ENCODE results near the gene WDR37.

The WDR37 gene

DNA sequence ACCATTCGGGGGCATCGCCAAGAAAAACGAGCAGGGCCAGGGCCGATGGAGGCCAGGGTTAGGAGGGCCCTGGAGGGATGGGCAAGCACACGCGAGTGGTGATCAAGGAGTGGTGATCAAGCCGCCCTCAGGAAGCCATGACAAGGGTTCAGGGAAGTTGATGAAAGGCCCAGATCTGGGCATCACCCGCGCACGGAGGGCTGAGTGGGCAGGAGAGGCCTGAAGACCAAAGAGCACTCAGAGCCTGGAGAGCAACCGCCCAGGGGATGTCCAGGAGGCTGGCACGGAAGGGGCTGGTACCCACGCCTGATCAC, 114.6 kb downstream of the WDR37 start:
- Histone ChIP-seq H3K9ac (ENCODE audit: low read depth, low read length) (no peak overlapping the region), H3K36me3 (ENCODE audit: control insufficient read depth, insufficient read depth, low read length) (no peaks in the 10 kb centered on the region), H3K27ac (ENCODE audit: low read depth, low read length) (no peak overlapping the region), H3K9me3 (ENCODE audit: control insufficient read depth, insufficient read depth, low read length) (no peaks in the 10 kb centered on the region), H3K27me3 (ENCODE audit: control insufficient read depth, insufficient read depth, low read length) (no peaks in the 10 kb centered on the region), H3K4me3 (ENCODE audit: low read depth, low read length) (no peak overlapping the region), H3K4me1 (ENCODE audit: control insufficient read depth, insufficient read depth, low read length) (no peaks in the 10 kb centered on the region)

DNA sequence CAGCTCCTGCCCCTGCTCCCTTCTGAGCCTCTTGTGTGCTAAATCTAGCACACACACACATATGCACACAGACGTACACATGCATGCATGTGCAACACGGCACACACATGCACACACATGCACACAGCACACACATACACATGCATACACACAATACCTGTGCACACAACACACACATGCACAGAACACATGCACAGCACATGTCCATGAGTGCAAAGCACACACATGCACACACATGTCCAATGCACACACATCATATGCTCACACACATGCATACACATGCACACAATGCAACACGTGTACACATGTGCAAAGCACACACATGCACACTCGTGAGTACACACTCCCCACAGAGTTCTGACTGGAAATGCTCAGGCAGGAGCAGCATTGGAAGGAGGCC, 115.0 kb downstream of the WDR37 start:
- no peaks in the 10 kb centered on the region for H3K27me3 ChIP-seq (ENCODE audit: control insufficient read depth, insufficient read depth, low read length)
- H3K4me3 ChIP-seq (ENCODE audit: low read depth, low read length) = no peak overlapping the region
- H3K27ac ChIP-seq (ENCODE audit: low read depth, low read length) = no peak overlapping the region
- no peaks in the 10 kb centered on the region for H3K4me1 ChIP-seq (ENCODE audit: control insufficient read depth, insufficient read depth, low read length)
- H3K9ac ChIP-seq (ENCODE audit: low read depth, low read length) = no peak overlapping the region
- H3K9me3 ChIP-seq (ENCODE audit: control insufficient read depth, insufficient read depth, low read length) = no peaks in the 10 kb centered on the region
- no peaks in the 10 kb centered on the region for H3K36me3 ChIP-seq (ENCODE audit: control insufficient read depth, insufficient read depth, low read length)

DNA sequence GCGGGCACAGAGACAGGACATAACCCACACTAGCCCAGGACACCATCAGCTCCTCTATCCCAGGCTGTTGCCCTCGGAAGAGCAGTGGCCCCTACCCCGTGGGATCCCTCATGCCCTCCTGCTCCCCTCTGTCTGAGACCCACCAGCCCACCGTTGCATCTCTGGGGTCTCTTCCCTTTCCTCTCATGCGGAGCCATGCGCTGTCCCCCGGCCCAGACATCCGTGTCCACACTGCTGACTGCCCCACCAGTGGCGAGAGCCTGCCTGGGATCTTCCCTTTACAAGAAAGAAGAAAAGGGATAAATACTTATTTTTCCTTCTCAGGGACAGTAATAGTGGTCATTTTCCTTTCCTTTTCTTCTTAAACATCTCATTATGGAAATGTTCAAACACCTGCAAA, 115.4 kb downstream of the WDR37 start:
- no peaks in the 10 kb centered on the region for H3K9me3 ChIP-seq (ENCODE audit: control insufficient read depth, insufficient read depth, low read length)
- H3K4me1 ChIP-seq (ENCODE audit: control insufficient read depth, insufficient read depth, low read length) = no peaks in the 10 kb centered on the region
- no peak overlapping the region for H3K4me3 ChIP-seq (ENCODE audit: low read depth, low read length)
- no peaks in the 10 kb centered on the region for H3K36me3 ChIP-seq (ENCODE audit: control insufficient read depth, insufficient read depth, low read length)
- H3K27me3 ChIP-seq (ENCODE audit: control insufficient read depth, insufficient read depth, low read length) = no peaks in the 10 kb centered on the region
- H3K27ac ChIP-seq (ENCODE audit: low read depth, low read length) = no peak overlapping the region
- H3K9ac ChIP-seq (ENCODE audit: low read depth, low read length) = no peak overlapping the region

DNA sequence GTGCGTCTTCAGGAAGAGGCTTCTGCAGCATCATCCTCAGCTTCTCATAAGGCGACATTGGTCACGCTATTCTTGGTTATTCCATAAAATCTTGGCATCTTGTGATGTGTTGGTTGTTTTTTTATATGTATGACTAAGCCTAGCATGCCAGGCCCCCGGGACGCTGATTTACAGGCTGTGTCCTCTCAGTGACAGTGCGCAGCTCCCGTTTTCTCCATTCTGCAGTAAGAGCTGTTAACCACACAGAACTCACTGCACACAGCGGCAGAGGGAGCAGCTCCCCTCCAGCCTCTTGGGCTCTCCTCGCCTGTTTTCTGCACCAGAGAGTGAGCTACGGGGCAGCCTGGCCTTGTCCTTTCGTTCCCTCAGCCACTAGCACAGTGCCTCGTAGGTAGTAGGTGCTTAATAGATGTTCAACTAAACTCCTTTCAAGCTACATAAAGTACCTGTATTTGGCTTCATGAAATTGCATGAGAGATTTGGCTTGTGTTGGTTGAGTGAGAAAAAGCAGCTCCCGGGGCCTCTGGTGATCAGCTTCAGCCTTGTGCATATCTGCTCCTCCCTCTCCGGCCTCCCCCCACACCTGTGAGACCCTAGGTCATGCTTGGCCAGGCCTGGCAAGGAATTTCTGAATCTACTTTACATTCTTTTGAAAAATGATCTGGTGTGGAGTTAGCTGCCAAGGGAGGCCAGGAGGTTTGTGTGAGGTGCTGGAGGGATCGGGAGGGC, 116.2 kb downstream of the WDR37 start:
- H3K9me3 ChIP-seq (ENCODE audit: control insufficient read depth, insufficient read depth, low read length) = no peaks in the 10 kb centered on the region
- no peaks in the 10 kb centered on the region for H3K36me3 ChIP-seq (ENCODE audit: control insufficient read depth, insufficient read depth, low read length)
- no peak overlapping the region for H3K27ac ChIP-seq (ENCODE audit: low read depth, low read length)
- no peak overlapping the region for H3K4me3 ChIP-seq (ENCODE audit: low read depth, low read length)
- no peaks in the 10 kb centered on the region for H3K4me1 ChIP-seq (ENCODE audit: control insufficient read depth, insufficient read depth, low read length)
- H3K9ac ChIP-seq (ENCODE audit: low read depth, low read length) = no peak overlapping the region
- no peaks in the 10 kb centered on the region for H3K27me3 ChIP-seq (ENCODE audit: control insufficient read depth, insufficient read depth, low read length)

DNA sequence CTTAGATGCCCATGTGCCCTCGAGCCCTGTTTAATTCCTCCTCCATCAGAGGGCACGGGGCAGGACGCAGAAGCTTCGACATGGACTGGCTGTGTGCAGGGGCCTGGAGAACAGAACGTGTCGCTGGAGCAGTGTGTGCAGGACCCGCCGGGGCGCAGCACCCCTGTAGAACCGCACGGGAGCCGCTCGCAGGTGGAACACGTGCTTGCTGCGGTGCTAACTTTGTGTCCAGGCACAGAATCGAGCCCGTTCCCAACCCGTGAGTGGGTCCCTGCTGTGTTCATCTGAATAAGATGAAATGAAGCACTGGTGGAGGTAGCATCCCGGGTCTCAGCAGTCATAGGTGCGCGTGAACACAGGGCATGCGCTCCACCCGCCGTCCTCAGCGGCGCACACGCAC, 116.9 kb downstream of the WDR37 start:
- Histone ChIP-seq H3K4me3 (ENCODE audit: low read depth, low read length) (no peak overlapping the region), H3K9ac (ENCODE audit: low read depth, low read length) (no peak overlapping the region), H3K36me3 (ENCODE audit: control insufficient read depth, insufficient read depth, low read length) (no peaks in the 10 kb centered on the region), H3K27ac (ENCODE audit: low read depth, low read length) (no peak overlapping the region), H3K9me3 (ENCODE audit: control insufficient read depth, insufficient read depth, low read length) (no peaks in the 10 kb centered on the region), H3K4me1 (ENCODE audit: control insufficient read depth, insufficient read depth, low read length) (no peaks in the 10 kb centered on the region), H3K27me3 (ENCODE audit: control insufficient read depth, insufficient read depth, low read length) (no peaks in the 10 kb centered on the region)

DNA sequence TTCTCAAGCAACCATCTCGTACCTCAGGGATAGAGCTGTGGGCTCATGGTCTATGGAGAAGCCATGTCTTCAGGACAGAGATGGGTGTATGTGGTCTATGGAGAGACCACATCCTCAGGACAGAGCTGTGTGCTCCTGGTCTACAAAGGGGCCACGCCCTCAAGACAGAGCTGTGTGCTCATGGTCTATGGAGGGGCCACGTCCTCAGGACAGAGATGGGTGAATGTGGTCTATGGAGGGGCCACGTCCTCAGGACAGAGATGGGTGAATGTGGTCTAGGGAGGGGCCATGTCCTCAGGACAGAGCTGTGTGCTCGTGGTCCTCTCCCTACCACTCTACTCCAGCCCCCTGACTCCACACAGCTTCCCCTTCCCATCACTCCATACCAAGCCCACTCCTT, 117.8 kb downstream of the WDR37 start:
- no peaks in the 10 kb centered on the region for H3K36me3 ChIP-seq (ENCODE audit: control insufficient read depth, insufficient read depth, low read length)
- H3K4me1 ChIP-seq (ENCODE audit: control insufficient read depth, insufficient read depth, low read length) = no peaks in the 10 kb centered on the region
- no peak overlapping the region for H3K9ac ChIP-seq (ENCODE audit: low read depth, low read length)
- H3K9me3 ChIP-seq (ENCODE audit: control insufficient read depth, insufficient read depth, low read length) = no peaks in the 10 kb centered on the region
- no peak overlapping the region for H3K27ac ChIP-seq (ENCODE audit: low read depth, low read length)
- H3K4me3 ChIP-seq (ENCODE audit: low read depth, low read length) = no peak overlapping the region
- H3K27me3 ChIP-seq (ENCODE audit: control insufficient read depth, insufficient read depth, low read length) = no peaks in the 10 kb centered on the region

DNA sequence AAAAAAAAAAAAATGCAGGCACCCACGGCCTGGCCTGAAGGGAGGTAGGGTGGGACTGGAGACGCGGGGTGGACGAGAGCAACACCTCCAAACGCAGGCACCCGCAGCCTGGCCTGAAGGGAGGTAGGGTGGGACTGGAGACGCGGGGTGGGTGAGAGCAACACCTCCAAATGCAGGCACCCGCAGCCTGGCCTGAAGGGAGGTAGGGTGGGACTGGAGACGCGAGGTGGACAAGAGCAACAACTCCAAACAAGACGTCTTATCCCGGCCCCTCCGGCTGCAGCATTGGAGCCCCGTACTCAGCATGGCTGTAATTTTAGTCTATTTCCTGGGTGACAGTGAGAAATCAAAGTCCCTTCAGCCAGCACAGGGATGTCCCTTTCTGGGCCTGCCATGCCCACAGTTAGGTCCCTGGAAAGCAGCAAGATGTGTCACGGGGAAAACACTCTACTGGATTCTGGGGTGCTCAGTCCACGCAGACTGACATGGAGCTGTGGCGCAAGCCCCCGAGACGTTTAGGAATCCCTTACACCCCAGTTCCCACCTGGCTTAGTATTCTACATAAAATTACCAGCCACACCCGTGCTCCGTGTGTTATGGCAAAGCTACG, 119.9 kb downstream of the WDR37 start:
- no peaks in the 10 kb centered on the region for H3K36me3 ChIP-seq (ENCODE audit: control insufficient read depth, insufficient read depth, low read length)
- no peak overlapping the region for H3K9ac ChIP-seq (ENCODE audit: low read depth, low read length)
- no peaks in the 10 kb centered on the region for H3K27me3 ChIP-seq (ENCODE audit: control insufficient read depth, insufficient read depth, low read length)
- no peaks in the 10 kb centered on the region for H3K9me3 ChIP-seq (ENCODE audit: control insufficient read depth, insufficient read depth, low read length)
- no peak overlapping the region for H3K27ac ChIP-seq (ENCODE audit: low read depth, low read length)
- no peak overlapping the region for H3K4me3 ChIP-seq (ENCODE audit: low read depth, low read length)
- no peaks in the 10 kb centered on the region for H3K4me1 ChIP-seq (ENCODE audit: control insufficient read depth, insufficient read depth, low read length)

DNA sequence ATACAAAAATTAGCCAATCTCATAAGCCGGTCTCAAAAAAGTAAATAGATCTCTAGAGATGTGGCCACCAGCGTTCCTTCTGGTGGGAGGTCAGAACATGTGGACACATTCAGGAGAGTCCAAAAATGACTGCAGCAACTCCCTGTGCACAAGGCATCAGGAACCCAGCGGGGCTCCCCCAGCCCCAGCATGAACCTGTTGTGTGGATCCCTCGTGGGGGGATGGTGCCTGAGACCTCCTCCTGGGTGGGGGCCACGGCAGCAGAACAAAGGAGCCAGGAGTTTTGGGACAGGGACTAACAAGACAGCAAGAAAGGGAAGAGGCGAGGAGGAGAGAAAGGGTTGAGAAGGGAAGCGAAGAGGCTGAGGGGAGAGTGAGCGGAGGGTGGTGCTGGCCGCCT, 121.8 kb downstream of the WDR37 start:
- H3K36me3 ChIP-seq (ENCODE audit: control insufficient read depth, insufficient read depth, low read length) = no peaks in the 10 kb centered on the region
- H3K27me3 ChIP-seq (ENCODE audit: control insufficient read depth, insufficient read depth, low read length) = no peaks in the 10 kb centered on the region
- H3K9me3 ChIP-seq (ENCODE audit: control insufficient read depth, insufficient read depth, low read length) = no peaks in the 10 kb centered on the region
- H3K4me1 ChIP-seq (ENCODE audit: control insufficient read depth, insufficient read depth, low read length) = no peaks in the 10 kb centered on the region
- H3K9ac ChIP-seq (ENCODE audit: low read depth, low read length) = no peak overlapping the region
- no peak overlapping the region for H3K4me3 ChIP-seq (ENCODE audit: low read depth, low read length)
- H3K27ac ChIP-seq (ENCODE audit: low read depth, low read length) = no peak overlapping the region

DNA sequence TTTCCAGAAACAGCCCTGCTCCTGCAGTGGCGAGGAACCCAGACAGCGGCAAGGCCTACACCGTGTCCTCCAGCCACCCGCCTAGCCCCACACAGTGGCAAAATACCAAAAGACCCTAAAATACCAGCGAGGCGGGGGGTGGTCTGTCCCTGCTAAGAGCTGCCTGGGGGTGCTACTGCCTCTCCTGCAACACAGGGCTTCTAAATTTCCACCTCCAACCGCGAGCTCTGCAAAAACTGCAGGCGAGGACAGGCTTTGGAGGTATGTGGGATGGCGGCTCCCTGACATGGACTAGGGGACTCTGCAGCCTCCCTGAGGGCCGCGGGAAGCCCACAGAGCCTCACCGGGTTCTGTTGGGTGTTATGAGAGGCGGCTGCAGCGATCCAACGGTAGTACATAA, 122.3 kb downstream of the WDR37 start:
- H3K27me3 ChIP-seq (ENCODE audit: control insufficient read depth, insufficient read depth, low read length) = no peaks in the 10 kb centered on the region
- H3K27ac ChIP-seq (ENCODE audit: low read depth, low read length) = no peak overlapping the region
- H3K9ac ChIP-seq (ENCODE audit: low read depth, low read length) = no peak overlapping the region
- no peaks in the 10 kb centered on the region for H3K36me3 ChIP-seq (ENCODE audit: control insufficient read depth, insufficient read depth, low read length)
- no peaks in the 10 kb centered on the region for H3K4me1 ChIP-seq (ENCODE audit: control insufficient read depth, insufficient read depth, low read length)
- no peaks in the 10 kb centered on the region for H3K9me3 ChIP-seq (ENCODE audit: control insufficient read depth, insufficient read depth, low read length)
- no peak overlapping the region for H3K4me3 ChIP-seq (ENCODE audit: low read depth, low read length)

DNA sequence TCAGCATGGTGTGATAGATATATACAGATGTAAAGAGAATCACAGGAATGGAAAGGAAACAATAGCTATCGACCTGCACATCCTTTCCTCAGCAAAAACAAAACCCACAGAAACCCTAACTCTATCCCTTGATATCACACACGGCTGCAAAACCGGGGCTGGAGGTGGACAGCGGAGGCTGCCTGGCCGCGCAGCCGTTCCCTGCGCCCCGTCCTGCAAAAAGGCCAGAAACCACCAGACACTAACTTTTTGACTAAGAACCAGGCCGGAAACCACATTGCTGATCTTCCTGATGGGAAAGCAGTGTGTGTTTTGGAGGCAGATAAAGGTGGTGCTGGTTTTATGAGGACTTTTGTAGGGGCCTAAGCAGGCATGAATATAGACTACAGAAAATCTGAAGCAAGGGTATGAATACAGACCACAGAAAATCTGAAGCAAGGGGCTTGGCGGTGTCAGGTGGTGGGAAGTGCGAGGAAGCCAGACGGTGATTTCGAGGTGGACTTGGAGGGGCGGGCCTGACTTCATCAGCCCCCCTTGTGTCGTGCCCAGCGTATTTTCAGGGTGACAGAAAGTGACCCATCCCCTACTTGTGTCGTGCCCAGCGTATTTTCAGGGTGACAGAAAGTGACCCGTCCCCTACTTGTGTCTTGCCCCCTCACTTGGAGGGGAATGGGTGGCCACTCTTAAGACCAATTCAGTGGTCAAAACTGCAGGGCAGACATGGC, 123.3 kb downstream of the WDR37 start:
- no peaks in the 10 kb centered on the region for H3K36me3 ChIP-seq (ENCODE audit: control insufficient read depth, insufficient read depth, low read length)
- H3K9ac ChIP-seq (ENCODE audit: low read depth, low read length) = no peak overlapping the region
- no peaks in the 10 kb centered on the region for H3K4me1 ChIP-seq (ENCODE audit: control insufficient read depth, insufficient read depth, low read length)
- H3K27ac ChIP-seq (ENCODE audit: low read depth, low read length) = no peak overlapping the region
- no peaks in the 10 kb centered on the region for H3K9me3 ChIP-seq (ENCODE audit: control insufficient read depth, insufficient read depth, low read length)
- H3K27me3 ChIP-seq (ENCODE audit: control insufficient read depth, insufficient read depth, low read length) = no peaks in the 10 kb centered on the region
- no peak overlapping the region for H3K4me3 ChIP-seq (ENCODE audit: low read depth, low read length)

DNA sequence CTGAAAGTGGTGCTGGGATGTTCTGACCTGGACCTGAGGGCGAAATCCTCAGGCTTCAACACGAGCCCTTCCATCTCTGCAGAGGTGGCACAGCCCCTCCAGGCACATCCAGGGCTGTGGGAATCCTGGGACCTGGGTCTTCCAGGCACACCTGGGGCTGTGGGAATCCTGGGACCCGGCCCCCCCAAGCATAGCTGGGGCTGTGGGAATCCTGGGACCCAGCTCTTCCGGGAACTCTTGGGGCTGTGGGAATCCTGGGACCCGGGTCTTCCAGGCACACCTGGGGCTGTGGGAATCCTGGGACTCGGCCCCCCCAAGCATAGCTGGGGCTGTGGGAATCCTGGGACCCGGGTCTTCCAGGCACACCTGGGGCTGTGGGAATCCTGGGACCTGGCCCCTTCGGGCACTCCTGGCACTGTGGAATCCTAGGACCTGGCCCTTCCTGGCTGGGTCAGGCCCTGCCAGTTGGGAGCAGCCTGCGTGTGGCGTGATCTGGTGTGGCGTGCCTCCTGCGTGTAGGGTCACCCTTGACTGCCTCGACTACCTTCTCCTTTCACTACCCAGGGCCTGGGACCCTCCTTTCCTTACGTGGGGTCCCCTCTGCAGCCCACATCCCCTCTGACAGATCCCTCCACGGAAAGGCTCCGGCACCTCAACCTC, 124.0 kb downstream of the WDR37 start:
- Histone ChIP-seq H3K4me1 (ENCODE audit: control insufficient read depth, insufficient read depth, low read length) (no peaks in the 10 kb centered on the region), H3K36me3 (ENCODE audit: control insufficient read depth, insufficient read depth, low read length) (no peaks in the 10 kb centered on the region), H3K9me3 (ENCODE audit: control insufficient read depth, insufficient read depth, low read length) (no peaks in the 10 kb centered on the region), H3K4me3 (ENCODE audit: low read depth, low read length) (no peak overlapping the region), H3K9ac (ENCODE audit: low read depth, low read length) (no peak overlapping the region), H3K27me3 (ENCODE audit: control insufficient read depth, insufficient read depth, low read length) (no peaks in the 10 kb centered on the region), H3K27ac (ENCODE audit: low read depth, low read length) (no peak overlapping the region)
